Measurements from ENCODE around the gene C1QTNF5. TPM values are rescaled to one million over a fixed set of nuclear protein-coding genes. Genes with fewer than 3 reads are reported as not detected.

C1QTNF5 gene
- total RNA-seq, 1 experiment from 2014 or later, result not detected

DNA sequence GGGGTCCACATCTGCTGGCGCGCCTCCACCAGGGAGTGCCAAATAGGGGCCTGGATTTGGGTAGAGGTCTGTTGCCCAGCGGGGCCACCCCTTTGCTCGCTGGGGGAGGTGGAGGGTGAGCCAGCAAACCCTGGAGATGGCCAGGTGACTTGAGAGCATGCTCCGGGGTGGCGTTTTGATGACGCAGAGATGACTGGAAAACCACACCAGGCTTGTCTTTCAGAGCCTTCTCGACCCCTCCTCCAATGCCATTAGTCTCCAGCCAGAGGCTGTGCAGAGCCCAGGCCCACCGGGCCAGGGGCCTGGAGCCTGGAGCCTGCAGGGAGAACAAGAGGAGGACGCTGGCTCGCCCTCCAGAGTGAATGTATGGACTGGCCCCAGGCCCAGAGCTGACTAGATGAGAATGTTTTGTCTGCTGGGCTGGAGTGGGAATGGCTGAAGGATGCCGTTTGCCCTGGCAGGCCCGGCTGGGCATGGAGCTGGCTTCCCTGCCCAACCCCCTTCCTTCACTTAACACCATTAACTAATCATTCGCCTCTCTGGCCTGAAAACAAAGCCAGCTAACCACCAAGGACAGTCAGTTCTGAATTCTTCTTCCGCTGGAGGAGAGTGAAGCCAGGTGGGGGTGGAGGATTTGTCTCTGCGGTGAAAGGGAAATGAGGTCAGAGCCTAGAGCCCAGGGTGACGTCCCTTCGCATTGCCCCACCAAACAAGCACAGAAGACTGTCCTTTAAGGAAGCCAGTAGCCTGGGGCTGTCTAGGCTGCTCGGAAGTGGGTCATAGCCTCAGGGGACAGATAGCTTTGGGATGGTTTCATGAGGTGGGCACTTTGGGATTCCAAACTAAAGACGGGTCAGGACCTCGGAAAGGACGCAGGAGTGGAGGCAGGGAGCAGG is 22.2 kb downstream of the C1QTNF5 start:
- intact Hi-C loops (cut with micrococcal nuclease), result no loop called here
- TF ChIP-seq, protein P1, sequence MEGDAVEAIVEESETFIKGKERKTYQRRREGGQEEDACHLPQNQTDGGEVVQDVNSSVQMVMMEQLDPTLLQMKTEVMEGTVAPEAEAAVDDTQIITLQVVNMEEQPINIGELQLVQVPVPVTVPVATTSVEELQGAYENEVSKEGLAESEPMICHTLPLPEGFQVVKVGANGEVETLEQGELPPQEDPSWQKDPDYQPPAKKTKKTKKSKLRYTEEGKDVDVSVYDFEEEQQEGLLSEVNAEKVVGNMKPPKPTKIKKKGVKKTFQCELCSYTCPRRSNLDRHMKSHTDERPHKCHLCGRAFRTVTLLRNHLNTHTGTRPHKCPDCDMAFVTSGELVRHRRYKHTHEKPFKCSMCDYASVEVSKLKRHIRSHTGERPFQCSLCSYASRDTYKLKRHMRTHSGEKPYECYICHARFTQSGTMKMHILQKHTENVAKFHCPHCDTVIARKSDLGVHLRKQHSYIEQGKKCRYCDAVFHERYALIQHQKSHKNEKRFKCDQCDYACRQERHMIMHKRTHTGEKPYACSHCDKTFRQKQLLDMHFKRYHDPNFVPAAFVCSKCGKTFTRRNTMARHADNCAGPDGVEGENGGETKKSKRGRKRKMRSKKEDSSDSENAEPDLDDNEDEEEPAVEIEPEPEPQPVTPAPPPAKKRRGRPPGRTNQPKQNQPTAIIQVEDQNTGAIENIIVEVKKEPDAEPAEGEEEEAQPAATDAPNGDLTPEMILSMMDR (IDR thresholded peaks at IDR 0.05; ENCODE audit: unreplicated experiment), result no peak
- Mint-ChIP-seq H3K36me3 (ENCODE audit: insufficient read depth, unreplicated experiment) (no peaks in the 10 kb centered on the region), H3K27ac (ENCODE audit: low read depth, unreplicated experiment) (peak overlapping the region; percentile 71), H3K4me1 (ENCODE audit: insufficient read depth, unreplicated experiment) (peaks cover 9% of the 10 kb centered on the region), H3K4me3 (ENCODE audit: unreplicated experiment) (peak overlapping the region; percentile 5), H3K27me3 (ENCODE audit: insufficient read depth, unreplicated experiment) (no peaks in the 10 kb centered on the region), H3K9me3 (ENCODE audit: unreplicated experiment) (no peaks in the 10 kb centered on the region)
- BruUV-seq (replicated peaks), result no TSS peak
- CTCF ChIA-PET, result interaction anchor here (0.6 to 1.2 kb wide), 6 partner anchors 19 to 113 kb away, joined by 3 to 6 read pairs (median 4); no protein-coding TSS in a partner anchor
- POLR2A ChIA-PET, result interaction anchor here (0.6 to 1.4 kb wide), 4 partner anchors 16 to 197 kb away, joined by 3 to 4 read pairs (median 3); partner anchors contain the start of gene RNF26
- peak; percentile 78 for DNase-seq (ENCODE audit: unreplicated experiment)

DNA sequence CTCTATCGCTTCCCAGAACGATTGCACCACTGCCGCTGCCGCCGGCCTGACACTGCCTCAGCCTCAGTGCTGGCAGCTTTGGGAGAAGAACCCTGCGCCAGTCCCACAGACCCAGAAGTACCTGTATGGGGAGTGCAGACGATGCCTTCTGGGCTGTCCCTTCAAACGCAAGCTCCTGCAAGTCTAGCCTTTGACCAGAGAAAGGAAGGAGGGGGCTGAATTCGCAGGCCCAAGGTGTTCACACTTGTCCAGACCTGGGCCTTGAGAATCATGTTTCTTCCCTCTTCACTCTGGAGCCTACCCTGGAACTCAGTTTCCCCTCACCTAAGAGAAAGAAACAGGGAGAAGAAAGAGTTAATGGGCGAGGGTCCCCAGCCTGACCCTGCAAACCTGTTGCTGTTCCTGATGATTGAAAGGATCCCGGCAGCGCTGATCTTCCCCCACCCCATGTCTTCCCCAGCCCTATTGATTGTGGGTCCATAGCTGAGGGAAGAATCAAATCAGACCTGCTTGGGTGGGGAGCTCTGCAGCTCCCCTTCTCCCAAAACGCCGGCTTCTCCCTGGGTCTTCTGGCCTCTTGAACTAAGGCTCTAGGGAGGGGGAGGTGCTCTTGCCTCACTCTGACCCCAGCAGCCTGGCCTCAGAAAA is 23.0 kb downstream of the C1QTNF5 start:
- Mint-ChIP-seq H3K27me3 (ENCODE audit: insufficient read depth, unreplicated experiment) (no peaks in the 10 kb centered on the region), H3K27ac (ENCODE audit: low read depth, unreplicated experiment) (no peak overlapping the region), H3K4me1 (ENCODE audit: insufficient read depth, unreplicated experiment) (peaks cover 8% of the 10 kb centered on the region), H3K9me3 (ENCODE audit: unreplicated experiment) (no peaks in the 10 kb centered on the region), H3K4me3 (ENCODE audit: unreplicated experiment) (no peak overlapping the region), H3K36me3 (ENCODE audit: insufficient read depth, unreplicated experiment) (no peaks in the 10 kb centered on the region)
- ChIA-PET CTCF (interaction anchor here (0.6 to 1.2 kb wide), 6 partner anchors 9 to 223 kb away, joined by 3 to 6 read pairs (median 4); no protein-coding TSS in a partner anchor), POLR2A (interaction anchor here (0.6 to 1.4 kb wide), 3 partner anchors 16 to 197 kb away, joined by 3 to 4 read pairs (median 3); partner anchors contain the start of gene RNF26)
- TF ChIP-seq, protein P1 (IDR thresholded peaks at IDR 0.05; ENCODE audit: unreplicated experiment), result no peak
- DNase-seq (ENCODE audit: unreplicated experiment), result no peak
- BruUV-seq (replicated peaks), result no TSS peak
- intact Hi-C loops (cut with micrococcal nuclease), result no loop called here

DNA sequence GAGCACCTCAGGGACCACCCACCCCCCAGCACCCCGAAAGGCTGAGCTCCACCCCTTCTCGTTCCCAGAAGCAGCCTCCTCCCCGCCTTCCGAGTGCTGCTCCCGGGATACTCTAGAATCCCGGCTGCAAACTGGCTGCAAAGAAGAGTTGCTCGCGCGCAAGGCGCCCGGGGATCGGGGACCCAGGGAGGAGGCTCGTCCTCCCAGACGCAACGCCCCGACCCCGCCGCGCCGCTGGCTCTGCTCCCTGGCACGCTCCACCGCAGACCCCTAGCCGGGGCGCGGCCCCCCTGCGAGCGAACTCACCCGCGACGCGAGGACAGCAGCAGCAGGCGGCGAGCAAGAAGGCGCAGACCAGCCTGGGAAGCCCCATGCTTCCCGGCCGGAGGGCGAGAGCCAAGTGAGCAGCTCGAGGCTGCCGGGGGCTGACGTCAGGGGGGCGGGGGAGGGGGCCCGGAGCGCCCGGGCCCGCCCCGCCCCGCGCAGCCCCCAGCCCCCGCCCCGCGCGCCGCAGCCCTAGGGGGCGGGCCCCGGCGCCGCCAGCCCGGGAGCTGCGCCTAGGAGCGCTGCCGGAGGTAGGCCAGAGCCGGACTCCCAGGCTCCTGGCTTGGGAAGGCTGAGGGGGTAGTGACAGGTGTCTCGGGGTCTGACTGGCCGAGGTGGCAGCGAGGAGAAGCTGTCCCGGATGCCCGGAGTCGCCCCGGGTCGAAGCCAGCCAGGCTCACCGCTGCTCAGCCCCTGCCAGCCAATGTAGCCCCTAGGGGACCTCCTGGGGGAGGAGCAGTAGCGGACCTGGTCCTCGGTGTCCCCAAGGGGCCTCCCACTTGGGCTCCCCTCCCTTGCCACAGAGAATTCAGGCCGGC is 23.7 kb downstream of the C1QTNF5 start, which contains the start of gene MCAM:
MCAM (minus strand) TSS at position 402 of the 863 bp plus-strand sequence; CDS start at position 373, 29 bp downstream.
- H3K4me1 Mint-ChIP-seq (ENCODE audit: insufficient read depth, unreplicated experiment), result peaks cover 8% of the 10 kb centered on the region
- H3K9me3 Mint-ChIP-seq (ENCODE audit: unreplicated experiment), result no peaks in the 10 kb centered on the region
- ChIA-PET POLR2A (interaction anchor here (0.6 to 1.4 kb wide), 3 partner anchors 196 to 261 kb away, joined by 3 read pairs; partner anchors contain the start of gene DPAGT1), CTCF (interaction anchor here (0.6 to 1.1 kb wide), 6 partner anchors 8 to 224 kb away, joined by 3 to 6 read pairs (median 4); no protein-coding TSS in a partner anchor)
- H3K27ac Mint-ChIP-seq (ENCODE audit: low read depth, unreplicated experiment), result no peak within 1 kb of the TSS
- H3K4me3 Mint-ChIP-seq (ENCODE audit: unreplicated experiment), result peak within 1 kb of the TSS; percentile 69
- intact Hi-C loops (cut with micrococcal nuclease), result no loop called here
- TF ChIP-seq, protein P1 (IDR thresholded peaks at IDR 0.05; ENCODE audit: unreplicated experiment), result no peak
- H3K36me3 Mint-ChIP-seq (ENCODE audit: insufficient read depth, unreplicated experiment), result peaks cover 6% of the 10 kb centered on the region
- no TSS peak for BruUV-seq (replicated peaks)
- DNase-seq (ENCODE audit: unreplicated experiment), result no peak
- H3K27me3 Mint-ChIP-seq (ENCODE audit: insufficient read depth, unreplicated experiment), result no peaks in the 10 kb centered on the region

Data from MCF 10A (cell line).